HepG2 (cell line): Measurements from ENCODE around the gene NDRG3. TPM values are rescaled to one million over a fixed set of nuclear protein-coding genes. Genes with fewer than 3 reads are reported as not detected.

Experiments
- AGO1 ChIP-seq: fragments of 200-400 bp; formaldehyde crosslinking; IDR thresholded peaks from 2 replicates; pipeline ENCODE4 v1.6.1; 2017; ENCODE audit warnings: mild to moderate bottlenecking, low read depth, low read length, moderate library complexity; ENCODE audit not compliant: poor library complexity, severe bottlenecking
- EP300 ChIP-seq, 3 experiments: sonication (generic) in 1 of 3; formaldehyde crosslinking in 1 of 3; IDR thresholded peaks; 2 replicates each; pipeline versions ENCODE4 v1.5.1 to v1.6.1; 2011 to 2020; ENCODE audit warnings: low read depth in 2 of 3, low read length in 2 of 3, borderline replicate concordance in 1 of 3, improper control_type of control experiment in 1 of 3, mild to moderate bottlenecking in 1 of 3, missing genetic modification reagents in 1 of 3, moderate library complexity in 1 of 3
- FOSL2 ChIP-seq: sonication (generic); formaldehyde crosslinking; IDR thresholded peaks from 2 replicates; pipeline ENCODE4 v1.4.0; 2020; ENCODE audit warnings: missing genetic modification reagents
- KLF16 ChIP-seq, 2 experiments: sonication (generic) in 1 of 2; formaldehyde crosslinking in 1 of 2; IDR thresholded peaks; 2 replicates each; pipeline versions ENCODE4 v1.6.1 to v1.8.0; 2016 to 2023; ENCODE audit warnings: missing genetic modification reagents in 2 of 2, missing compliant biosample characterization in 1 of 2
- MTA3 ChIP-seq: sonication (generic); formaldehyde crosslinking; IDR thresholded peaks from 2 replicates; pipeline ENCODE4 v1.4.0; 2020; ENCODE audit warnings: missing genetic modification reagents
- NR2F1 ChIP-seq, 2 experiments: fragments of 450-650 bp in 1 of 2; formaldehyde crosslinking in 1 of 2; IDR thresholded peaks; 2 replicates each; pipeline versions ENCODE4 v1.5.0 to v1.6.1; 2016 to 2020; ENCODE audit warnings: mild to moderate bottlenecking in 1 of 2, missing compliant biosample characterization in 1 of 2, missing genetic modification reagents in 1 of 2, moderate library complexity in 1 of 2
- RBM22 ChIP-seq: fragments of 200-400 bp; formaldehyde crosslinking; optimal IDR thresholded peaks from 2 replicates; pipeline ENCODE3; 2017; ENCODE audit warnings: mild to moderate bottlenecking, low read length, moderate library complexity
- ZMYM2 ChIP-seq: sonication (generic); formaldehyde crosslinking; IDR thresholded peaks from 2 replicates; pipeline ENCODE4 v1.8.0; 2022; ENCODE audit warnings: mild to moderate bottlenecking, missing genetic modification reagents
- ZNF274 ChIP-seq: sonication (generic); formaldehyde crosslinking; IDR thresholded peaks from 2 replicates; pipeline ENCODE4 v1.5.1; 2020; ENCODE audit warnings: mild to moderate bottlenecking, missing genetic modification reagents
- ZNF33B ChIP-seq: sonication (generic); formaldehyde crosslinking; IDR thresholded peaks from 2 replicates; pipeline ENCODE4 v1.5.1; 2020; ENCODE audit warnings: mild to moderate bottlenecking, missing genetic modification reagents
- ZNF44 ChIP-seq: sonication (generic); formaldehyde crosslinking; IDR thresholded peaks from 2 replicates; pipeline ENCODE4 v1.5.1; 2020; ENCODE audit warnings: mild to moderate bottlenecking, missing genetic modification reagents
- ZNF547 ChIP-seq: sonication (generic); formaldehyde crosslinking; IDR thresholded peaks from 2 replicates; pipeline ENCODE4 v1.5.1; 2020; ENCODE audit warnings: mild to moderate bottlenecking, missing genetic modification reagents
- ZNF629 ChIP-seq: sonication (generic); formaldehyde crosslinking; conservative IDR thresholded peaks from 2 replicates; pipeline ENCODE4 v1.5.0; 2020; ENCODE audit warnings: missing genetic modification reagents
- ZNF781 ChIP-seq: sonication (generic); formaldehyde crosslinking; IDR thresholded peaks from 2 replicates; pipeline ENCODE4 v1.5.1; 2020; ENCODE audit warnings: borderline replicate concordance, mild to moderate bottlenecking, missing genetic modification reagents; ENCODE audit errors: not compliant biosample characterization
- polyA plus RNA-seq, 8 experiments: library from polyadenylated mRNA; depleted of rRNA in 3 of 8; stranded (reverse) in 7 of 8; unstranded in 1 of 8; fragments of >200 nt; fragmentation: Illumina TruSeq in 4 of 8; extraction: Trizol in 4 of 8; gene quantifications; 2 replicates each; pipeline versions ENCODE4 v1.2.1 to v1.2.3, GENCODE V29; 2011 to 2016; ENCODE audit warnings: low read depth in 4 of 8, missing spikeins in 1 of 8, mixed read lengths in 1 of 8; ENCODE audit not compliant: insufficient read depth in 1 of 8
- total RNA-seq, 5 experiments: library from RNA; depleted of rRNA; stranded (reverse); fragments of >200 nt; fragmentation: Illumina TruSeq; extraction: Trizol; gene quantifications; 2 replicates each; pipeline ENCODE4 v1.2.3, GENCODE V29; 2016; ENCODE audit warnings: low read depth in 1 of 5
- TF ChIP-seq, protein P1 (sequence below): sonication (generic); formaldehyde crosslinking; IDR thresholded peaks from 2 replicates; pipeline ENCODE4 v1.8.0; 2022; ENCODE audit warnings: mild to moderate bottlenecking, missing genetic modification reagents
- TF ChIP-seq, protein P2 (sequence below): sonication (generic); formaldehyde crosslinking; IDR thresholded peaks from 2 replicates; pipeline ENCODE4 v1.5.0; 2020; ENCODE audit warnings: mild to moderate bottlenecking, missing genetic modification reagents
- TF ChIP-seq, protein P3 (sequence below): sonication (generic); formaldehyde crosslinking; IDR thresholded peaks from 2 replicates; pipeline ENCODE4 v1.4.0; 2020; ENCODE audit warnings: missing genetic modification reagents
- TF ChIP-seq, protein P4 (sequence below): sonication (generic); formaldehyde crosslinking; IDR thresholded peaks from 2 replicates; pipeline ENCODE4 v1.8.0; 2022; ENCODE audit warnings: missing genetic modification reagents, low read depth, mild to moderate bottlenecking, borderline replicate concordance

Gene NDRG3
- total and polyA plus RNA-seq, 2 of the 13 experiments (the other 11 are each of a cell fraction or from before 2014, with no cell fraction given): 36.0 to 40.5 TPM

DNA sequence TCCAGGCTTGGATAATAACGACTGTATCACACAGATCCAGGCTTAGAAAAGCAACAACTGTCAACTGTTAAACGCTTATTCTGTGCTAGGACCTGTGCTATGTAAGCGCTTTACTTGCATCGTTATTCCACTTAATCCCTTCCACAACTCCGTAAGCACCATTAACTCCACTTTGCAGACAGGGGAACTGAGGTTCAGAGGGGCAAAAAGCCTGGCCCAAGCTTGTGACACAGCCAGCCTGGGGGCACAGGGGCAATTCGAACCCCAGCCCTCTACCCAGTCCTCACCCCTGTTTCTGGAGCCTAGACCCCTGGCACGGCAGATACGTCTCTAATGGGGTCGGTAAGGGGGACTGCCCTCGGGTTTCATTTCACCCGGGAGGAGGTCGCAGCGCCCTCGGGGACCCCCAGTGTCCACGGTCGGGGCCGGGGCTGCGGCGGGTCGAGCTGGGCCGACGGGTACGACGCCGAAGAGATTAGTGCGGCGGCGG lies 27.3 kb upstream of the NDRG3 start (continued):
- TF ChIP-seq KLF16 (CRISPR knock-in tag; IDR thresholded peaks at IDR 0.05): peak in 1 of 2 experiments; percentile 93; a peak in 1 of 4 replicates
- TF ChIP-seq, protein P1, sequence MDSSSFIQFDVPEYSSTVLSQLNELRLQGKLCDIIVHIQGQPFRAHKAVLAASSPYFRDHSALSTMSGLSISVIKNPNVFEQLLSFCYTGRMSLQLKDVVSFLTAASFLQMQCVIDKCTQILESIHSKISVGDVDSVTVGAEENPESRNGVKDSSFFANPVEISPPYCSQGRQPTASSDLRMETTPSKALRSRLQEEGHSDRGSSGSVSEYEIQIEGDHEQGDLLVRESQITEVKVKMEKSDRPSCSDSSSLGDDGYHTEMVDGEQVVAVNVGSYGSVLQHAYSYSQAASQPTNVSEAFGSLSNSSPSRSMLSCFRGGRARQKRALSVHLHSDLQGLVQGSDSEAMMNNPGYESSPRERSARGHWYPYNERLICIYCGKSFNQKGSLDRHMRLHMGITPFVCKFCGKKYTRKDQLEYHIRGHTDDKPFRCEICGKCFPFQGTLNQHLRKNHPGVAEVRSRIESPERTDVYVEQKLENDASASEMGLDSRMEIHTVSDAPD (CRISPR knock-in tag): no peak; the same call in 1 of the 2 replicates
- TF ChIP-seq, protein P2, sequence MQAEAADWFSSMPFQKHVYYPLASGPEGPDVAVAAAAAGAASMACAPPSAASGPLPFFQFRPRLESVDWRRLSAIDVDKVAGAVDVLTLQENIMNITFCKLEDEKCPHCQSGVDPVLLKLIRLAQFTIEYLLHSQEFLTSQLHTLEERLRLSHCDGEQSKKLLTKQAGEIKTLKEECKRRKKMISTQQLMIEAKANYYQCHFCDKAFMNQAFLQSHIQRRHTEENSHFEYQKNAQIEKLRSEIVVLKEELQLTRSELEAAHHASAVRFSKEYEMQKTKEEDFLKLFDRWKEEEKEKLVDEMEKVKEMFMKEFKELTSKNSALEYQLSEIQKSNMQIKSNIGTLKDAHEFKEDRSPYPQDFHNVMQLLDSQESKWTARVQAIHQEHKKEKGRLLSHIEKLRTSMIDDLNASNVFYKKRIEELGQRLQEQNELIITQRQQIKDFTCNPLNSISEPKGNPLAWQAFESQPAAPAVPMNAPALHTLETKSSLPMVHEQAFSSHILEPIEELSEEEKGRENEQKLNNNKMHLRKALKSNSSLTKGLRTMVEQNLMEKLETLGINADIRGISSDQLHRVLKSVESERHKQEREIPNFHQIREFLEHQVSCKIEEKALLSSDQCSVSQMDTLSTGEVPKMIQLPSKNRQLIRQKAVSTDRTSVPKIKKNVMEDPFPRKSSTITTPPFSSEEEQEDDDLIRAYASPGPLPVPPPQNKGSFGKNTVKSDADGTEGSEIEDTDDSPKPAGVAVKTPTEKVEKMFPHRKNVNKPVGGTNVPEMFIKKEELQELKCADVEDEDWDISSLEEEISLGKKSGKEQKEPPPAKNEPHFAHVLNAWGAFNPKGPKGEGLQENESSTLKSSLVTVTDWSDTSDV: no peak
- TF ChIP-seq, protein P3, sequence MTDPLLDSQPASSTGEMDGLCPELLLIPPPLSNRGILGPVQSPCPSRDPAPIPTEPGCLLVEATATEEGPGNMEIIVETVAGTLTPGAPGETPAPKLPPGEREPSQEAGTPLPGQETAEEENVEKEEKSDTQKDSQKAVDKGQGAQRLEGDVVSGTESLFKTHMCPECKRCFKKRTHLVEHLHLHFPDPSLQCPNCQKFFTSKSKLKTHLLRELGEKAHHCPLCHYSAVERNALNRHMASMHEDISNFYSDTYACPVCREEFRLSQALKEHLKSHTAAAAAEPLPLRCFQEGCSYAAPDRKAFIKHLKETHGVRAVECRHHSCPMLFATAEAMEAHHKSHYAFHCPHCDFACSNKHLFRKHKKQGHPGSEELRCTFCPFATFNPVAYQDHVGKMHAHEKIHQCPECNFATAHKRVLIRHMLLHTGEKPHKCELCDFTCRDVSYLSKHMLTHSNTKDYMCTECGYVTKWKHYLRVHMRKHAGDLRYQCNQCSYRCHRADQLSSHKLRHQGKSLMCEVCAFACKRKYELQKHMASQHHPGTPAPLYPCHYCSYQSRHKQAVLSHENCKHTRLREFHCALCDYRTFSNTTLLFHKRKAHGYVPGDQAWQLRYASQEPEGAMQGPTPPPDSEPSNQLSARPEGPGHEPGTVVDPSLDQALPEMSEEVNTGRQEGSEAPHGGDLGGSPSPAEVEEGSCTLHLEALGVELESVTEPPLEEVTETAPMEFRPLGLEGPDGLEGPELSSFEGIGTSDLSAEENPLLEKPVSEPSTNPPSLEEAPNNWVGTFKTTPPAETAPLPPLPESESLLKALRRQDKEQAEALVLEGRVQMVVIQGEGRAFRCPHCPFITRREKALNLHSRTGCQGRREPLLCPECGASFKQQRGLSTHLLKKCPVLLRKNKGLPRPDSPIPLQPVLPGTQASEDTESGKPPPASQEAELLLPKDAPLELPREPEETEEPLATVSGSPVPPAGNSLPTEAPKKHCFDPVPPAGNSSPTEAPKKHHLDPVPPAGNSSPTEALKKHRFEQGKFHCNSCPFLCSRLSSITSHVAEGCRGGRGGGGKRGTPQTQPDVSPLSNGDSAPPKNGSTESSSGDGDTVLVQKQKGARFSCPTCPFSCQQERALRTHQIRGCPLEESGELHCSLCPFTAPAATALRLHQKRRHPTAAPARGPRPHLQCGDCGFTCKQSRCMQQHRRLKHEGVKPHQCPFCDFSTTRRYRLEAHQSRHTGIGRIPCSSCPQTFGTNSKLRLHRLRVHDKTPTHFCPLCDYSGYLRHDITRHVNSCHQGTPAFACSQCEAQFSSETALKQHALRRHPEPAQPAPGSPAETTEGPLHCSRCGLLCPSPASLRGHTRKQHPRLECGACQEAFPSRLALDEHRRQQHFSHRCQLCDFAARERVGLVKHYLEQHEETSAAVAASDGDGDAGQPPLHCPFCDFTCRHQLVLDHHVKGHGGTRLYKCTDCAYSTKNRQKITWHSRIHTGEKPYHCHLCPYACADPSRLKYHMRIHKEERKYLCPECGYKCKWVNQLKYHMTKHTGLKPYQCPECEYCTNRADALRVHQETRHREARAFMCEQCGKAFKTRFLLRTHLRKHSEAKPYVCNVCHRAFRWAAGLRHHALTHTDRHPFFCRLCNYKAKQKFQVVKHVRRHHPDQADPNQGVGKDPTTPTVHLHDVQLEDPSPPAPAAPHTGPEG (CRISPR knock-in tag): no peak
- peak; percentile 28 for TF ChIP-seq RBM22
- TF ChIP-seq, protein P4, sequence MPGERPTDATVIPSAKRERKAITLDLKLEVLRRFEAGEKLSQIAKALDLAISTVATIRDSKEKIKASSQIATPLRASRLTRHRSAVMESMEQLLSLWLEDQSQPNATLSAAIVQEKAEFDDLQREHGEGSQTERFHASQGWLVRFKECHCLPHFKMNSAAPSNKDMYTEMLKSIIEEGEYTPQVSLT (CRISPR knock-in tag): peak; percentile 85; the same call in 1 of the 2 replicates
- TF ChIP-seq MTA3: peak; percentile 59; the same call in 1 of the 2 replicates
- 0 out of 2 replicates have a peak, but pooled peaks have one; percentile 61 for TF ChIP-seq ZMYM2
- TF ChIP-seq ZNF781 (CRISPR knock-in tag): no peak
- peak; percentile 28; the same call in 1 of the 2 replicates for TF ChIP-seq ZNF44
- no peak for TF ChIP-seq FOSL2
- TF ChIP-seq ZNF629: 0 out of 2 replicates have a peak, but pooled peaks have one; percentile 21
- 0 out of 4 replicates have a peak, but pooled peaks of 1 of the 2 experiments have one; percentile 16 for TF ChIP-seq EP300 (IDR thresholded peaks at IDR 0.05; ENCODE audit: low read depth in 2 of 2, low read length in 2 of 2)
- no peak for TF ChIP-seq EP300 (CRISPR knock-in tag; IDR thresholded peaks at IDR 0.05; ENCODE audit: borderline replicate concordance)
- peak; percentile 34 for TF ChIP-seq AGO1
- 0 out of 4 replicates have a peak, but pooled peaks of 1 of the 2 experiments have one; percentile 12 for TF ChIP-seq NR2F1 (CRISPR knock-in tag; IDR thresholded peaks at IDR 0.05)
- peak; percentile 87; the same call in 1 of the 2 replicates for TF ChIP-seq ZNF33B
- peak; percentile 35; the same call in 1 of the 2 replicates for TF ChIP-seq ZNF547 (CRISPR knock-in tag)
- peak; percentile 77 for TF ChIP-seq ZNF274 (CRISPR knock-in tag)
